Calu3 (cell line): ENCODE data around the gene SH3BP2. TPM values are rescaled to one million over a fixed set of nuclear protein-coding genes. Genes with fewer than 3 reads are reported as not detected.

ENCODE experiments used
- BruUV-seq: library from RNA; stranded (reverse); fragments of 400-500 nt; replicated peaks from 2 replicates; lab custom pipeline; 2021; lab: Mats Ljungman, UMichigan
- CTCF ChIA-PET: fragments of 300-600 bp; sonication (Branson Sonifier 250); formaldehyde crosslinking; loops from one replicate; lab custom pipeline; 2022; ENCODE audit warnings: antibody characterized with exemption; lab: Charles Lee
- DNase-seq: peaks from one replicate; pipeline ENCODE4 v3.0.0; 2022
- H3K27ac Mint-ChIP-seq: one replicate; pipeline ENCODE4 v1.8.0; 2022; ENCODE audit warnings: mixed read lengths; ENCODE audit not compliant: unreplicated experiment
- H3K27me3 Mint-ChIP-seq: one replicate; pipeline ENCODE4 v1.8.0; 2022; ENCODE audit warnings: mixed read lengths; ENCODE audit not compliant: unreplicated experiment
- H3K36me3 Mint-ChIP-seq: one replicate; pipeline ENCODE4 v1.8.0; 2022; ENCODE audit warnings: mild to moderate bottlenecking, moderate library complexity, mixed read lengths; ENCODE audit not compliant: insufficient read depth, unreplicated experiment
- H3K4me1 Mint-ChIP-seq: one replicate; pipeline ENCODE4 v1.8.0; 2022; ENCODE audit warnings: mild to moderate bottlenecking, low read depth, mixed read lengths; ENCODE audit not compliant: unreplicated experiment
- H3K4me3 Mint-ChIP-seq: one replicate; pipeline ENCODE4 v1.8.0; 2022; ENCODE audit warnings: mild to moderate bottlenecking, low read depth, moderate library complexity, mixed read lengths; ENCODE audit not compliant: unreplicated experiment
- H3K9me3 Mint-ChIP-seq: one replicate; pipeline ENCODE4 v1.8.0; 2022; ENCODE audit warnings: low read depth, mixed read lengths; ENCODE audit not compliant: unreplicated experiment
- intact Hi-C: fragments of 100-400 bp; cut with micrococcal nuclease; formaldehyde crosslinking; loops from one replicate; pipeline ENCODE4 v1.10.0; 2022; ENCODE audit not compliant: unreplicated experiment
- total RNA-seq: library from RNA; stranded (reverse); gene quantifications from 2 replicates; pipeline ENCODE4 v1.2.3, GENCODE V29; 2022
- TF ChIP-seq, protein P1 (sequence below): fragments of 200-600 bp; IDR thresholded peaks from one replicate; pipeline ENCODE4 v1.8.0; 2022; ENCODE audit warnings: antibody characterized with exemption; ENCODE audit not compliant: unreplicated experiment

The SH3BP2 gene
- total RNA-seq, 1 experiment from 2014 or later, result 22.7 TPM

DNA sequence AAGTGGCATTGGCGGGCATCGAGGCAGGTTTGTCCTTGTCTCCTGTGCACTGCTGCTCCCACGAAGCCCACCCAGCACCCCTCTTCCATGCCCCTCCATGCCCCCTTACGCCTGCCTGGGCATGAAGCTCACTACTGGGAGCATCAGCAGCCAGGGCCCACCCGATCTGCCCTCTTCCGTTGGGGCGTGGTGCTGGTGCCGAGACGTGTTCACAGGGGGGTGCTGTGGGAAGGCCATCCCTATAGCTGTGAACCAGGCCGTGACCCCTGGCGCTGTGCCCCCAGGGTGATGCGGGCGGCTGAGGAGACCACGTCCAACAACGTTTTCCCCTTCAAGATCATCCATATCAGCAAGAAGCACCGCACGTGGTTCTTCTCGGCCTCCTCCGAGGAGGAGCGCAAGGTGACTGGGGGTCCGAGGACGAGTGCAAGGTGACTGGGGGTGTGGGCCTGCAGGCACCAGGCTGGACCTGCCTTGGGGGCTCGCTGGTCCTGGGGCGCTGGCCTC lies 31.5 kb downstream of the SH3BP2 start:
- Mint-ChIP-seq H3K27me3 (no peaks in the 10 kb centered on the region), H3K4me1 (no peaks in the 10 kb centered on the region), H3K36me3 (peaks cover 13% of the 10 kb centered on the region), H3K9me3 (peaks cover 4% of the 10 kb centered on the region), H3K4me3 (no peak overlapping the region), H3K27ac (no peak overlapping the region)
- DNase-seq, result no peak
- TF ChIP-seq, protein P1, sequence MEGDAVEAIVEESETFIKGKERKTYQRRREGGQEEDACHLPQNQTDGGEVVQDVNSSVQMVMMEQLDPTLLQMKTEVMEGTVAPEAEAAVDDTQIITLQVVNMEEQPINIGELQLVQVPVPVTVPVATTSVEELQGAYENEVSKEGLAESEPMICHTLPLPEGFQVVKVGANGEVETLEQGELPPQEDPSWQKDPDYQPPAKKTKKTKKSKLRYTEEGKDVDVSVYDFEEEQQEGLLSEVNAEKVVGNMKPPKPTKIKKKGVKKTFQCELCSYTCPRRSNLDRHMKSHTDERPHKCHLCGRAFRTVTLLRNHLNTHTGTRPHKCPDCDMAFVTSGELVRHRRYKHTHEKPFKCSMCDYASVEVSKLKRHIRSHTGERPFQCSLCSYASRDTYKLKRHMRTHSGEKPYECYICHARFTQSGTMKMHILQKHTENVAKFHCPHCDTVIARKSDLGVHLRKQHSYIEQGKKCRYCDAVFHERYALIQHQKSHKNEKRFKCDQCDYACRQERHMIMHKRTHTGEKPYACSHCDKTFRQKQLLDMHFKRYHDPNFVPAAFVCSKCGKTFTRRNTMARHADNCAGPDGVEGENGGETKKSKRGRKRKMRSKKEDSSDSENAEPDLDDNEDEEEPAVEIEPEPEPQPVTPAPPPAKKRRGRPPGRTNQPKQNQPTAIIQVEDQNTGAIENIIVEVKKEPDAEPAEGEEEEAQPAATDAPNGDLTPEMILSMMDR, result no peak
- no TSS peak for BruUV-seq
- intact Hi-C loops, result no loop called here
- CTCF ChIA-PET, result no interaction called here

DNA sequence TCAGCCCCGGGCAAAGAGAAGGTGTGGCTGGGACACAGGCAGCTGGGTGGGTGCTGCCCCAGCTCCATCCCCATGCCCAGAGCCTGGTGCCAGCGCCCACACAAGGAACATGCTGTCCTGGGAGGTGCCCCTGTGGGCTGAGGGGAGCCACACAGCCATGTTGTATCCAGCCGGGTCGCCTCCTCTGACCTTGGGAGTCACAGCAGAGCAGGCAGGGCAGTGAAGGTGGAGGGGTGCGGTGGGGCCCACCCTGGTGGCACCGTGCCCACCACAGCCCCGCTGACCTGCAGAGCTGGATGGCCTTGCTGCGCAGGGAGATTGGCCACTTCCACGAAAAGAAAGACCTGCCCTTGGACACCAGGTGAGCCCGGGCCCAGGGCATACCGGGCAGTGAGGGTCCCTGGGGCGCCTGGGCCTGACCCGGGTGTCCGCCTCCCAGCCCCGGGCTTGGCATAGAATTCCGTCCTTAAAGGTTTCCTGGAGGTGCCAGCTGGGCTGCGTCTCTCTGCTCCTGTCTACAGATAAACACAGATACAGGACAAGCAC lies 32.0 kb downstream of the SH3BP2 start:
- peaks cover 13% of the 10 kb centered on the region for H3K36me3 Mint-ChIP-seq
- peaks cover 4% of the 10 kb centered on the region for H3K9me3 Mint-ChIP-seq
- BruUV-seq, result no TSS peak
- TF ChIP-seq, protein P1, result no peak
- intact Hi-C loops, result no loop called here
- H3K4me3 Mint-ChIP-seq, result no peak overlapping the region
- H3K27ac Mint-ChIP-seq, result no peak overlapping the region
- H3K27me3 Mint-ChIP-seq, result no peaks in the 10 kb centered on the region
- DNase-seq, result no peak
- no peaks in the 10 kb centered on the region for H3K4me1 Mint-ChIP-seq
- CTCF ChIA-PET, result no interaction called here

DNA sequence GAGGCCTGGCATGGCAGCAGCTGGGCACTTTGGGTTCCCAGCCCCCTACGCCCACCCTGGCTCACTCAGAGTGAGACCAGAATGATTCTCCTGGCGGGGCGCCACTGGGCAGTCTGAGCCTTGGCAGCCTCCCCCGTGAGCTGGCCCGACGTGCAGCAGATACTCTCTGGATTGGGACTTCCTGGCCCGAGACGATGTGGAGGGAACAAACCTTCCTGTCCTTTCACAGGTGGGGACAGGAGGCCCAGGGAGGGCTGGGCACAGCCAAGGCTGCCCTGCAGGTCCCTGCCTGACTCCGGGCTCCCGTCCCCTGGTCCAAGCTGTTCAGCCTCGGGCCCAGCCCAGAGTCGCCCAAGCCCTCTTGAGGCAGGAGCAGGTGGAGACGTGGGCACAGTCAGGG lies 32.9 kb downstream of the SH3BP2 start:
- DNase-seq, result no peak
- H3K4me3 Mint-ChIP-seq, result no peak overlapping the region
- H3K27me3 Mint-ChIP-seq, result no peaks in the 10 kb centered on the region
- H3K27ac Mint-ChIP-seq, result no peak overlapping the region
- no TSS peak for BruUV-seq
- peaks cover 13% of the 10 kb centered on the region for H3K36me3 Mint-ChIP-seq
- H3K9me3 Mint-ChIP-seq, result peaks cover 4% of the 10 kb centered on the region
- CTCF ChIA-PET, result no interaction called here
- H3K4me1 Mint-ChIP-seq, result no peaks in the 10 kb centered on the region
- TF ChIP-seq, protein P1, result no peak
- intact Hi-C loops, result no loop called here

DNA sequence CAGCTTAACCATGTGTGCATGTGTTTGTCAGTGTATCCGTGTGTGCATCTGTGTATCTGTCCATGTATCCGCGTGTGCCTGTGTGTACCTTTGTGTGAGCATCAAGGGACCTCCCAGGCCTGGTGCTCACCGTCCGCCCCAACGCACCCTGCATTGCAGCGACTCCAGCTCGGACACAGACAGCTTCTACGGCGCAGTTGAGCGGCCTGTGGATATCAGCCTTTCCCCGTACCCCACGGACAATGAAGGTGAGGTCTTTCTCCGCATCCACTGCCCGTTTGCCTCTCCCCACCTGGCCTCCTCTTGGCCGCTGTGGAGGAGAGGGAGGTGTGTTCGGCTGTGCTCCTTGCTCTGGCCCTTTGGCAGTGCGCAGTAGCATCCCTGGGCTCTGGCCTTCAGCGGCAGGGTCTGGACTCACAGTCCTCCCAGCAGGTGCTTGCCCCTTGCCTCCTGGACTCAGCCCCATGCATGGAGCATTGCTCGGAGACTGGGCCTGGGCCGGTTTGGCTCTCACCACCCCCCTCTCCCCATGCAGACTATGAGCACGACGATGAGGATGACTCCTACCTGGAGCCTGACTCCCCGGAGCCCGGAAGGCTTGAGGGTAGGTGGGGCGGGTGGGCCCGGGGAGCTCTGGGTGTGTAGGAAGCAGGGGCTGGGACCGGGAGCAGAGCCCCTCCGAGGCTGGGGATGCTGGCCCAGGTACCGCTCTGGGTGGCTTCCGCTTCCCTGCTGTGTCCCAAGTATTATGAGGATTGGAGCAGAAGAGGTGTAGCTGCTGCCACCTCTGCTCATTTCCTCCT lies 34.4 kb downstream of the SH3BP2 start:
- Mint-ChIP-seq H3K27me3 (no peaks in the 10 kb centered on the region), H3K36me3 (peaks cover 17% of the 10 kb centered on the region), H3K9me3 (peaks cover 4% of the 10 kb centered on the region), H3K27ac (no peak overlapping the region), H3K4me1 (no peaks in the 10 kb centered on the region), H3K4me3 (no peak overlapping the region)
- no TSS peak for BruUV-seq
- intact Hi-C loops, result no loop called here
- TF ChIP-seq, protein P1, result no peak
- CTCF ChIA-PET, result no interaction called here
- DNase-seq, result no peak
